ENCODE results near the gene CLEC20A. TPM values are rescaled to one million over a fixed set of nuclear protein-coding genes. Genes with fewer than 3 reads are reported as not detected.

The CLEC20A gene
- total RNA-seq, 2 donors from 2014 or later = 0.33 to 1.5 TPM

GRCh38 chr1:178536329-178536728, 39.6 kb upstream of the CLEC20A start:
- Mint-ChIP-seq H3K27ac (no peak overlapping the region), H3K27me3 (ENCODE audit: insufficient read depth) (peaks cover 5% of the 10 kb centered on the region), H3K4me3 (no peak overlapping the region), H3K4me1 (peaks cover 16% of the 10 kb centered on the region), H3K36me3 (ENCODE audit: low read depth) (no peaks in the 10 kb centered on the region), H3K9me3 (no peaks in the 10 kb centered on the region)
- 98 to 100% methylated on average over 1 to 5 of the region's 5 CpGs for WGBS, 2 experiments (ENCODE audit: insufficient coverage in 1 of 2, insufficient read length in 1 of 2)
- Histone ChIP-seq H3K4me3 (ENCODE audit: low read length) (no peak overlapping the region), H3K36me3 (ENCODE audit: control insufficient read depth, insufficient read depth, low read length) (no peaks in the 10 kb centered on the region), H3K9me3 (ENCODE audit: control insufficient read depth, low read length) (no peaks in the 10 kb centered on the region), H3K9ac (ENCODE audit: extremely low read depth, low read length, poor library complexity, severe bottlenecking) (no peak overlapping the region), H3K4me1 (ENCODE audit: control insufficient read depth, insufficient read depth, low read length) (peaks cover 10% of the 10 kb centered on the region), H3K27me3 (ENCODE audit: control insufficient read depth, insufficient read depth, low read length, poor library complexity, severe bottlenecking) (no peaks in the 10 kb centered on the region), H3K27ac (ENCODE audit: low read depth, low read length) (no peak overlapping the region)
- TF ChIP-seq CTCF (conservative IDR thresholded peaks at IDR 0.05) = no peak
- DNase-seq = peak; percentile 31

- no peaks in the 10 kb centered on the region for H3K27me3 ChIP-seq (ENCODE audit: control insufficient read depth, insufficient read depth, low read length, poor library complexity, severe bottlenecking)
- peak; percentile 41 for DNase-seq
- Mint-ChIP-seq H3K9me3 (no peaks in the 10 kb centered on the region), H3K4me1 (peaks cover 16% of the 10 kb centered on the region), H3K27me3 (ENCODE audit: insufficient read depth) (peaks cover 2% of the 10 kb centered on the region), H3K4me3 (no peak overlapping the region), H3K27ac (no peak overlapping the region), H3K36me3 (ENCODE audit: low read depth) (no peaks in the 10 kb centered on the region)
- H3K27ac ChIP-seq (ENCODE audit: low read depth, low read length) = no peak overlapping the region
- H3K4me3 ChIP-seq (ENCODE audit: low read length) = no peak overlapping the region
- no peak for TF ChIP-seq CTCF (conservative IDR thresholded peaks at IDR 0.05)
- 93 to 94% methylated on average over 9 of the region's 9 CpGs for WGBS, 2 experiments (ENCODE audit: insufficient coverage in 1 of 2, insufficient read length in 1 of 2)
- no peaks in the 10 kb centered on the region for H3K36me3 ChIP-seq (ENCODE audit: control insufficient read depth, insufficient read depth, low read length)
- H3K9me3 ChIP-seq (ENCODE audit: control insufficient read depth, low read length) = no peaks in the 10 kb centered on the region
- H3K9ac ChIP-seq (ENCODE audit: extremely low read depth, low read length, poor library complexity, severe bottlenecking) = no peak overlapping the region
- peaks cover 10% of the 10 kb centered on the region for H3K4me1 ChIP-seq (ENCODE audit: control insufficient read depth, insufficient read depth, low read length)
These were observed 37.5 kb upstream of the CLEC20A start for GRCh38 chr1:178534137-178534868.

GRCh38 chr1:178533121-178533946, 36.6 kb upstream of the CLEC20A start:
- no peak for TF ChIP-seq CTCF (conservative IDR thresholded peaks at IDR 0.05)
- Mint-ChIP-seq H3K27ac (no peak overlapping the region), H3K4me1 (peaks cover 16% of the 10 kb centered on the region), H3K9me3 (no peaks in the 10 kb centered on the region), H3K4me3 (no peak overlapping the region), H3K27me3 (ENCODE audit: insufficient read depth) (peaks cover 2% of the 10 kb centered on the region), H3K36me3 (ENCODE audit: low read depth) (no peaks in the 10 kb centered on the region)
- peak; percentile 14 for DNase-seq
- Histone ChIP-seq H3K9ac (ENCODE audit: extremely low read depth, low read length, poor library complexity, severe bottlenecking) (no peak overlapping the region), H3K9me3 (ENCODE audit: control insufficient read depth, low read length) (no peaks in the 10 kb centered on the region), H3K27ac (ENCODE audit: low read depth, low read length) (no peak overlapping the region), H3K4me3 (ENCODE audit: low read length) (no peak overlapping the region), H3K4me1 (ENCODE audit: control insufficient read depth, insufficient read depth, low read length) (peaks cover 10% of the 10 kb centered on the region), H3K27me3 (ENCODE audit: control insufficient read depth, insufficient read depth, low read length, poor library complexity, severe bottlenecking) (no peaks in the 10 kb centered on the region), H3K36me3 (ENCODE audit: control insufficient read depth, insufficient read depth, low read length) (no peaks in the 10 kb centered on the region)
- 92 to 93% methylated on average over 6 to 9 of the region's 9 CpGs for WGBS, 2 experiments (ENCODE audit: insufficient coverage in 1 of 2, insufficient read length in 1 of 2)

Data from endodermal cell (in vitro differentiated cells).